Measurements from ENCODE around the gene TIPARP. TPM values are rescaled to one million over a fixed set of nuclear protein-coding genes. Genes with fewer than 3 reads are reported as not detected.
A peak's percentile ranks its signal among the peaks of the same experiment; 100 is the strongest.

Gene TIPARP
- total and polyA plus RNA-seq, 2 donors (not counting 1 experiment from before 2014, with no cell fraction given): 11.2 to 42.5 TPM

DNA sequence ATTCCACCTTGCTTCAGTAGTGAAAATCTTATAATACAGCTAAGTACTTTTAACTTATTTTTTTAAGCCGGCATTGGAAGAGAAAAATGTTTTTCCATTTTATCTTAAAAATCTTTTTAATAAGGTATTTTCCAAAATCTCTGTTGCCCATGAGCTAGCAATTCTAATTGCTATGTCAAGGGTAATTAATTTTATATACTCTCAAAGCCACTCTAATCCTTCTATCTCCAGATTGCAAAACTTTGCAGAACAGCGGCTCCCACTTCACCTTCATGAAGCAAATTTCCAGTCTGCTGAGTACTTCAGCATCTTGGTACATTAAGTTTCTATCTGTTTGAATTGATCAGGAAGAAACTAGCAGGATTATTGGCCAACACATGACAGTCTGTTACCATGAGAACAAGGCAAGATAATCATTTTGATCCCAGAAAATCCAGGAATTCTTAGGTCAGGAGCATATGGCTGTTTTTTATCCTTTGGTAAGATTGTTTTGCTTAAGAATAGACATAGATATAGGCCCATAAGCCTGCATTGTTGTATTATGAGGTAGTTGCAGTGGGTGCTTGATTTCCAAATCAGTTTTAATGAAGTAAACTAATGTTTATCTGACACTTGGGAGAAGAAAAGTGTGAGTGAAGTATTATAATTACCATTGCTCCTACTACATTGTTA is 6.0 kb downstream of the TIPARP start:
- Histone ChIP-seq H3K9me3 (ENCODE audit: control extremely low read depth in 1 of 3, control insufficient read depth in 2 of 3, insufficient read depth in 1 of 3, low read length in 2 of 3) (no peaks in the 10 kb centered on the region), H3K4me3 (ENCODE audit: control extremely low read depth in 1 of 5, extremely low read depth in 1 of 5, insufficient read depth in 1 of 5, low read depth in 2 of 5, low read length in 4 of 5) (no peak overlapping the region), H3K4me2 (replicated peaks; ENCODE audit: low read depth, low read length, poor library complexity, severe bottlenecking) (peak overlapping the region; percentile 36), H2AFZ (ENCODE audit: insufficient read depth, low read depth, low read length, poor library complexity, severe bottlenecking) (no peak overlapping the region), H3K79me2 (ENCODE audit: control insufficient read depth, insufficient read depth, low read length) (peaks cover 99% of the 10 kb centered on the region), H3K4me1 (ENCODE audit: control insufficient read depth in 2 of 2, insufficient read depth in 2 of 2, low read length in 2 of 2) (peaks cover 38 to 46% of the 10 kb centered on the region in 2 donors), H3K36me3 (replicated peaks in 1 of 2; ENCODE audit: control extremely low read depth in 1 of 2, control insufficient read depth in 1 of 2, extremely low read depth in 1 of 2, insufficient read depth in 2 of 2, low read length in 1 of 2) (peaks cover 3 to 22% of the 10 kb centered on the region in 2 experiments), H3K9ac (ENCODE audit: low read length) (no peak overlapping the region), H3K27ac (ENCODE audit: low read length in 2 of 2) (no peak overlapping the region), H3K27me3 (replicated peaks in 1 of 4; ENCODE audit: control extremely low read depth in 1 of 4, control insufficient read depth in 3 of 4, insufficient read depth in 4 of 4, low read length in 3 of 4) (no peaks in the 10 kb centered on the region), H4K20me1 (ENCODE audit: control insufficient read depth, insufficient read depth, low read length, poor library complexity, severe bottlenecking) (peaks cover 93% of the 10 kb centered on the region)
- intact Hi-C loops (cut with micrococcal nuclease): no loop called here
- Mint-ChIP-seq H3K9me3 (ENCODE audit: insufficient read depth) (no peaks in the 10 kb centered on the region), H3K4me3 (peak overlapping the region; percentile 76), H3K27ac (no peak overlapping the region), H3K27me3 (no peaks in the 10 kb centered on the region), H3K4me1 (peaks cover 75% of the 10 kb centered on the region)
- no CpG with 5 or more reads among the region's 2 CpGs for WGBS (ENCODE audit: insufficient coverage)
- no peak for ATAC-seq (ENCODE audit: low read depth)
- TF ChIP-seq EZH2 (IDR thresholded peaks at IDR 0.05; ENCODE audit: borderline replicate concordance, insufficient read depth, low read depth, low read length, poor library complexity, severe bottlenecking): no peak
- no peak for TF ChIP-seq CTCF (IDR thresholded peaks at IDR 0.05)
- ChIA-PET CTCF (interaction anchor here (1.2 to 3.3 kb wide), 4 partner anchors 385 to 457 kb away, joined by 3 to 20 read pairs (median 6); no protein-coding TSS in a partner anchor), POLR2A (no interaction called here)
- no peak for DNase-seq

GRCh38 chr3:156681002-156681401 is 6.6 kb downstream of the TIPARP start:
- peaks cover 38 to 50% of the 10 kb centered on the region in 2 donors for H3K4me1 ChIP-seq (ENCODE audit: control insufficient read depth in 2 of 2, insufficient read depth in 2 of 2, low read length in 2 of 2)
- Mint-ChIP-seq H3K27ac (no peak overlapping the region), H3K4me1 (peaks cover 78% of the 10 kb centered on the region), H3K4me3 (peak overlapping the region; percentile 76), H3K9me3 (ENCODE audit: insufficient read depth) (no peaks in the 10 kb centered on the region), H3K27me3 (no peaks in the 10 kb centered on the region)
- ChIA-PET POLR2A (no interaction called here), CTCF (interaction anchor here (1.2 to 2.2 kb wide), 4 partner anchors 22 to 456 kb away, joined by 3 to 7 read pairs (median 4); no protein-coding TSS in a partner anchor)
- peaks cover 93% of the 10 kb centered on the region for H4K20me1 ChIP-seq (ENCODE audit: control insufficient read depth, insufficient read depth, low read length, poor library complexity, severe bottlenecking)
- ATAC-seq (ENCODE audit: low read depth) (peak; percentile 62), DNase-seq (peak; percentile 31)
- intact Hi-C loops (cut with micrococcal nuclease): no loop called here
- peaks cover 3 to 22% of the 10 kb centered on the region in 2 experiments for H3K36me3 ChIP-seq (replicated peaks in 1 of 2; ENCODE audit: control extremely low read depth in 1 of 2, control insufficient read depth in 1 of 2, extremely low read depth in 1 of 2, insufficient read depth in 2 of 2, low read length in 1 of 2)
- no peak overlapping the region for H3K27ac ChIP-seq (ENCODE audit: low read length in 2 of 2)
- H3K4me3 ChIP-seq (ENCODE audit: control extremely low read depth in 1 of 5, extremely low read depth in 1 of 5, insufficient read depth in 1 of 5, low read depth in 2 of 5, low read length in 4 of 5): no peak overlapping the region
- 63% methylated on average over 3 of the region's 4 CpGs for WGBS (ENCODE audit: insufficient coverage)
- TF ChIP-seq CTCF (IDR thresholded peaks at IDR 0.05): no peak
- TF ChIP-seq EZH2 (IDR thresholded peaks at IDR 0.05; ENCODE audit: borderline replicate concordance, insufficient read depth, low read depth, low read length, poor library complexity, severe bottlenecking): no peak
- H3K79me2 ChIP-seq (ENCODE audit: control insufficient read depth, insufficient read depth, low read length): peaks cover 98% of the 10 kb centered on the region
- peak overlapping the region; percentile 36 for H3K4me2 ChIP-seq (replicated peaks; ENCODE audit: low read depth, low read length, poor library complexity, severe bottlenecking)
- H3K9me3 ChIP-seq (ENCODE audit: control extremely low read depth in 1 of 3, control insufficient read depth in 2 of 3, insufficient read depth in 1 of 3, low read length in 2 of 3): no peaks in the 10 kb centered on the region
- no peak overlapping the region for H2AFZ ChIP-seq (ENCODE audit: insufficient read depth, low read depth, low read length, poor library complexity, severe bottlenecking)
- no peak overlapping the region for H3K9ac ChIP-seq (ENCODE audit: low read length)
- no peaks in the 10 kb centered on the region for H3K27me3 ChIP-seq (replicated peaks in 1 of 4; ENCODE audit: control extremely low read depth in 1 of 4, control insufficient read depth in 3 of 4, insufficient read depth in 4 of 4, low read length in 3 of 4)
